GM12878 (cell line): Measurements from ENCODE around the gene PTPRD.

Experiments used
- DPF2 ChIP-seq: fragments of 450-650 bp; IDR thresholded peaks from 2 replicates; pipeline ENCODE4 v1.6.1; 2017; ENCODE audit warnings: mild to moderate bottlenecking
- MXI1 ChIP-seq: fragments of 150-350 bp; IDR thresholded peaks from 2 replicates; pipeline ENCODE4 v1.6.1; 2011; ENCODE audit warnings: low read depth, mild to moderate bottlenecking, inconsistent platforms, low read length, improper control_type of control experiment

GRCh38 chr9:8978334-8978733, 1634.5 kb downstream of the PTPRD start:
- TF ChIP-seq MXI1 (no peak), DPF2 (no peak)
